Measurements from ENCODE around the gene SPDYE17.
"Not testable (repeated sequence)": the region's sequence is repeated elsewhere in the genome, so short reads cannot be mapped to it uniquely, and the experiment has no call there.

DNA sequence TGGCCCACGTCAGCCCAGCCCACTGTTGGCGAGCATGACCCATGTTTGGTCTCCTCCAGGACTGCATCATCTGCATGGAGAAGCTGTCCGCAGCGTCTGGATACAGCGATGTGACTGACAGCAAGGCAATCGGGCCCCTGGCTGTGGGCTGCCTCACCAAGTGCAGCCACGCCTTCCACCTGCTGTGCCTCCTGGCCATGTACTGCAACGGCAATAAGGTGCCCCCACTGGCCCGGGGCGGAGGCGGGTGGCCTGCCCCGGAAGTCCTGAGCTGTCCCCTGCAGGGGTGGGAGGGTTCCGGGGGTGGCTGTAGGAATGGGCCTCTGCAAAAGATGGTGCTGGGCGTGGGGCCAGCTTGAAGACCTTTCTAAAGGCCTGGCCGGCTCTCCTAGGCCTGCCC lies 30.1 kb downstream of the SPDYE17 start:
- TF ChIP-seq RXRA (IDR thresholded peaks at IDR 0.05; ENCODE audit: insufficient read depth, low read depth, low read length); KDM5A (IDR thresholded peaks at IDR 0.05; ENCODE audit: low read length); CREB1 (IDR thresholded peaks at IDR 0.05); TCF12 (IDR thresholded peaks at IDR 0.05; ENCODE audit: low read depth, low read length); POLR2AphosphoS5 (IDR thresholded peaks at IDR 0.05; ENCODE audit: low read depth, low read length); CEBPB (IDR thresholded peaks at IDR 0.05; ENCODE audit: low read depth, low read length); SRF (IDR thresholded peaks at IDR 0.05; ENCODE audit: low read depth, low read length); NANOG (IDR thresholded peaks at IDR 0.05; ENCODE audit: insufficient read depth, low read depth, low read length, poor library complexity, severe bottlenecking); EZH2 (IDR thresholded peaks at IDR 0.05; ENCODE audit: low read depth, low read length, severe bottlenecking); EP300 (IDR thresholded peaks at IDR 0.05; ENCODE audit: borderline replicate concordance in 1 of 2, low read depth in 2 of 2, low read length in 2 of 2): not testable (repeated sequence)
- TF ChIP-seq, protein P1, sequence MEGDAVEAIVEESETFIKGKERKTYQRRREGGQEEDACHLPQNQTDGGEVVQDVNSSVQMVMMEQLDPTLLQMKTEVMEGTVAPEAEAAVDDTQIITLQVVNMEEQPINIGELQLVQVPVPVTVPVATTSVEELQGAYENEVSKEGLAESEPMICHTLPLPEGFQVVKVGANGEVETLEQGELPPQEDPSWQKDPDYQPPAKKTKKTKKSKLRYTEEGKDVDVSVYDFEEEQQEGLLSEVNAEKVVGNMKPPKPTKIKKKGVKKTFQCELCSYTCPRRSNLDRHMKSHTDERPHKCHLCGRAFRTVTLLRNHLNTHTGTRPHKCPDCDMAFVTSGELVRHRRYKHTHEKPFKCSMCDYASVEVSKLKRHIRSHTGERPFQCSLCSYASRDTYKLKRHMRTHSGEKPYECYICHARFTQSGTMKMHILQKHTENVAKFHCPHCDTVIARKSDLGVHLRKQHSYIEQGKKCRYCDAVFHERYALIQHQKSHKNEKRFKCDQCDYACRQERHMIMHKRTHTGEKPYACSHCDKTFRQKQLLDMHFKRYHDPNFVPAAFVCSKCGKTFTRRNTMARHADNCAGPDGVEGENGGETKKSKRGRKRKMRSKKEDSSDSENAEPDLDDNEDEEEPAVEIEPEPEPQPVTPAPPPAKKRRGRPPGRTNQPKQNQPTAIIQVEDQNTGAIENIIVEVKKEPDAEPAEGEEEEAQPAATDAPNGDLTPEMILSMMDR (IDR thresholded peaks at IDR 0.05; ENCODE audit: control extremely low read depth in 1 of 3, insufficient read depth in 1 of 3, low read depth in 1 of 3, low read length in 3 of 3) = not testable (repeated sequence)
- TF ChIP-seq, protein P2, sequence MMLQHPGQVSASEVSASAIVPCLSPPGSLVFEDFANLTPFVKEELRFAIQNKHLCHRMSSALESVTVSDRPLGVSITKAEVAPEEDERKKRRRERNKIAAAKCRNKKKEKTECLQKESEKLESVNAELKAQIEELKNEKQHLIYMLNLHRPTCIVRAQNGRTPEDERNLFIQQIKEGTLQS (IDR thresholded peaks at IDR 0.05; ENCODE audit: insufficient read depth, low read depth, low read length) = not testable (repeated sequence)

Data from H1 (cell line).